Measurements from ENCODE around the gene MYZAP.

DNA sequence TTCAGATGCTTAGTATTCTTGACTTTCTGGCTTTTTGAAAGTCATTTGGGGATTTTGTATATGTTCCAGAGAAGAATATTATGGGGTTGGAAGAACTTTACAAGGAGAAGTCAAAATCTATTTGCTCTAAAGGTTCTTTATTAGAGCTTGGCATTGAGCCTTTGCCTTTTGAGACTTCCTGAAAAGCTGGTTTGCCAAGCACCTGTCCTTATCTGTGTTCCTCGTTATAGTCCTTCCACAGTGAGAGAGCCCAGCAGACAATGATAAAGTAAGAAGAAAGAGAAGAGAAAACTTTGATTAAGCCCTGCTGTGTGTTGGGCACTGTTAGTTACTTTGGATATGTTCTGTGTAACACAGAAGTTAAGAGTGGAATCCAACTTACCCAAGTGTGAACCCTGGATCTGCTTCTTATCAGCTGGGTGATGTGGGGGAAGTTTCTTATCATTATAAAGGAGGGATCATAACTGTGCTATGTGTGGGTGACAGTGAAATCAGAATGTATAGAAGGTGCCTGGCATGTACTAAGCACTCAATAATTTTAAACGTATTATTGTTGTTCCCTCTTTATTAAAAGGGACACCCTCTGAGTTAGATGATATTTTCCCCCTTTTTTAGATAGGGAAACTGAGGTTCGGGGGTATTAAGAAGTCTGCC, 70.5 kb downstream of the MYZAP start:
- TF ChIP-seq, protein P1, sequence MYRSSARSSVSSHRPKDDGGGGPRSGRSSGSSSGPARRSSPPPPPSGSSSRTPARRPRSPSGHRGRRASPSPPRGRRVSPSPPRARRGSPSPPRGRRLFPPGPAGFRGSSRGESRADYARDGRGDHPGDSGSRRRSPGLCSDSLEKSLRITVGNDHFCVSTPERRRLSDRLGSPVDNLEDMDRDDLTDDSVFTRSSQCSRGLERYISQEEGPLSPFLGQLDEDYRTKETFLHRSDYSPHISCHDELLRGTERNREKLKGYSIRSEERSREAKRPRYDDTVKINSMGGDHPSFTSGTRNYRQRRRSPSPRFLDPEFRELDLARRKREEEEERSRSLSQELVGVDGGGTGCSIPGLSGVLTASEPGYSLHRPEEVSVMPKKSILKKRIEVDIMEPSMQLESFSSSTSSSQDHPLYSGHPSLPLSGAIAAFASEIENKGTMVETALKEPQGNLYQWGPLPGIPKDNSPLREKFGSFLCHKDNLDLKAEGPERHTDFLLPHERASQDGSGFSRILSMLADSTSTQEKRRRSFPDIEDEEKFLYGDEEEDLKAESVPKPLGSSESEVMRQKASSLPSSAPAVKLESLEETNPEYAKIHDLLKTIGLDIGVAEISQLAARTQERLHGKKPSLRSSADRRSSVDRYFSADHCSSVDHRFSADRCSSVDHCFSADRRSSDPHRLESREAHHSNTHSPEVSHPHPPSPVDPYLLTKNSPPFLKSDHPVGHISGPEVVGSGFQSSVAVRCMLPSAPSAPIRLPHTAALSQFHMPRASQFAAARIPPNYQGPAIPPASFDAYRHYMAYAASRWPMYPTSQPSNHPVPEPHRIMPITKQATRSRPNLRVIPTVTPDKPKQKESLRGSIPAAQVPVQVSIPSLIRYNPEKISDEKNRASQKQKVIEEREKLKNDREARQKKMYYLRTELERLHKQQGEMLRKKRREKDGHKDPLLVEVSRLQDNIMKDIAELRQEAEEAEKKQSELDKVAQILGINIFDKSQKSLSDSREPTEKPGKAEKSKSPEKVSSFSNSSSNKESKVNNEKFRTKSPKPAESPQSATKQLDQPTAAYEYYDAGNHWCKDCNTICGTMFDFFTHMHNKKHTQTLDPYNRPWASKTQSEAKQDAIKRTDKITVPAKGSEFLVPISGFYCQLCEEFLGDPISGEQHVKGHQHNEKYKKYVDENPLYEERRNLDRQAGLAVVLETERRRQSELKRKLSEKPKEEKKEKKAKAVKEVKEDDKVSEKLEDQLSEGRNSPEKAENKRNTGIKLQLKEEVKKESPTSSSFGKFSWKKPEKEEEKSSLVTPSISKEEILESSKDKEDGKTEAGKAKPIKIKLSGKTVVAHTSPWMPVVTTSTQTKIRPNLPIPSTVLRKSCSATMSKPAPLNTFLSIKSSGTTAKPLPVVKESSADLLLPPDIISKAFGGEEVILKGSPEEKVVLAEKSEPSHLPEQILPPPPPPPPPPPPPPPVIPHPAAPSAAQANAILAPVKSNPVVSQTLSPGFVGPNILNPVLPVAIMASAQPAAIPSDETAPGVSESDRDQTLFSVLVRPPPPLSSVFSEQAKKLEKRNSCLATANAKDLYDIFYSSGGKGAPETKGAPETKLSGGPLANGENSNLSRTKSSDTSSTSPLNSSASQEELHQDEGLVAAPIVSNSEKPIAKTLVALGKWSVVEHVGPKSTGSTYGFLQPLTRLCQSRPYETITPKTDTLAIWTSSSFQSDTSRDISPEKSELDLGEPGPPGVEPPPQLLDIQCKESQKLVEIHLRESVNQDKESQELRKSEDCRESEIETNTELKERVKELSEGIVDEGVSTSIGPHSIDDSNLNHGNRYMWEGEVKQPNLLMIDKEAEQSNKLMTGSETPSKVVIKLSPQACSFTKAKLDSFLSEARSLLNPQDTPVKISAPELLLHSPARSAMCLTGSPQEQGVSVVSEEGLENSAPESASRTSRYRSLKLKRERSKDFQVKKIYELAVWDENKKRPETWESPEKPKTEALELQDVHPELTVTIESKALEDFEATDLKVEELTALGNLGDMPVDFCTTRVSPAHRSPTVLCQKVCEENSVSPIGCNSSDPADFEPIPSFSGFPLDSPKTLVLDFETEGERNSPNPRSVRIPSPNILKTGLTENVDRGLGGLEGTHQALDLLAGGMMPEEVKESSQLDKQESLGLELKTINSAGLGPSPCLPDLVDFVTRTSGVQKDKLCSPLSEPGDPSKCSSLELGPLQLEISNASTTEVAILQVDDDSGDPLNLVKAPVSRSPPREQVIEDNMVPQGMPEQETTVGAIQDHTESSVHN (IDR thresholded peaks at IDR 0.05; ENCODE audit: borderline replicate concordance in 1 of 2, low read depth in 1 of 2), result no peak
- TF ChIP-seq CBX3 (IDR thresholded peaks at IDR 0.05; ENCODE audit: borderline replicate concordance in 1 of 2, low read length in 2 of 2), result no peak
- no peak for TF ChIP-seq SREBF1 (IDR thresholded peaks at IDR 0.05; ENCODE audit: borderline replicate concordance, low read depth, low read length)
- TF ChIP-seq KLF16 (IDR thresholded peaks at IDR 0.05), result no peak
- no peak for TF ChIP-seq SRF (CRISPR knock-in tag; IDR thresholded peaks at IDR 0.05)
- TF ChIP-seq ERF (CRISPR knock-in tag; IDR thresholded peaks at IDR 0.05), result no peak
- TF ChIP-seq TEAD4 (IDR thresholded peaks at IDR 0.05; ENCODE audit: low read length), result no peak
- no peak for TF ChIP-seq TEAD4 (CRISPR knock-in tag; IDR thresholded peaks at IDR 0.05; ENCODE audit: borderline replicate concordance)
